Measurements from ENCODE around the gene KRTAP12-1. TPM values are rescaled to one million over a fixed set of nuclear protein-coding genes. Genes with fewer than 3 reads are reported as not detected.

KRTAP12-1 gene
- total RNA-seq, 1 experiment from 2014 or later, result 0.80 TPM

DNA sequence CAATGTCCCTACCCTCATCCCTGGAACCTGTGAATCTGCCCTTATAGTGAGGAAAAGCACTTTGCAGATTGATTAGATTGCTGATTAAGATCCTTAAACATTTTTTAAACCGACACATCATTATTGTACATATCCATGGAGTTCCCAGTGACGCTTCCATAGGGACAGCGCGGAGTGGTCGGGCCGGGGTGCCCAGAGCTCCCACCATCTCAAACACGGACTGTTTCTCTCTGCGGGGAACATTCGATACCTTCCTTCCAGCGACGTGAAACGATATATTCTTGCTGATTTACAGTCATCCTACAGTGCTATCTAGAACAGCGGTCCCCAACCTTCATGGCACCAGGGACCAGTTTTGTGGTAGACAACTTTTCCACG lies 19.0 kb upstream of the KRTAP12-1 start:
- H3K27ac ChIP-seq (ENCODE audit: low read depth, low read length, poor library complexity, severe bottlenecking), result no peak overlapping the region
- intact Hi-C loops (cut with micrococcal nuclease; ENCODE audit: unreplicated experiment), result no loop called here
- POLR2A ChIA-PET (ENCODE audit: low non-redundant PET), result no interaction called here
- CTCF ChIA-PET, result interaction anchor here (0.8 kb wide), 1 partner anchor 10 kb away, joined by 3 read pairs; the partner anchor contains the start of gene TSPEAR
- DNase-seq (ENCODE audit: low spot score), result no peak
- H3K4me1 ChIP-seq (ENCODE audit: insufficient read depth, low read length, poor library complexity, severe bottlenecking), result no peaks in the 10 kb centered on the region
- H3K36me3 ChIP-seq (ENCODE audit: insufficient read depth, low read length, poor library complexity, severe bottlenecking), result no peaks in the 10 kb centered on the region
- no TSS peak for BruUV-seq (replicated peaks)
- no peaks in the 10 kb centered on the region for H3K9me3 ChIP-seq (ENCODE audit: low read depth, low read length, poor library complexity, severe bottlenecking)
- no peak overlapping the region for H3K4me3 ChIP-seq (ENCODE audit: low read depth, low read length, poor library complexity, severe bottlenecking)
- no peaks in the 10 kb centered on the region for H3K27me3 ChIP-seq (replicated peaks; ENCODE audit: insufficient read depth, low read depth, low read length, poor library complexity)
- no peak for TF ChIP-seq EZH2 (IDR thresholded peaks at IDR 0.05; ENCODE audit: borderline replicate concordance, low read depth, low read length, poor library complexity, severe bottlenecking)
- TF ChIP-seq, protein P1, sequence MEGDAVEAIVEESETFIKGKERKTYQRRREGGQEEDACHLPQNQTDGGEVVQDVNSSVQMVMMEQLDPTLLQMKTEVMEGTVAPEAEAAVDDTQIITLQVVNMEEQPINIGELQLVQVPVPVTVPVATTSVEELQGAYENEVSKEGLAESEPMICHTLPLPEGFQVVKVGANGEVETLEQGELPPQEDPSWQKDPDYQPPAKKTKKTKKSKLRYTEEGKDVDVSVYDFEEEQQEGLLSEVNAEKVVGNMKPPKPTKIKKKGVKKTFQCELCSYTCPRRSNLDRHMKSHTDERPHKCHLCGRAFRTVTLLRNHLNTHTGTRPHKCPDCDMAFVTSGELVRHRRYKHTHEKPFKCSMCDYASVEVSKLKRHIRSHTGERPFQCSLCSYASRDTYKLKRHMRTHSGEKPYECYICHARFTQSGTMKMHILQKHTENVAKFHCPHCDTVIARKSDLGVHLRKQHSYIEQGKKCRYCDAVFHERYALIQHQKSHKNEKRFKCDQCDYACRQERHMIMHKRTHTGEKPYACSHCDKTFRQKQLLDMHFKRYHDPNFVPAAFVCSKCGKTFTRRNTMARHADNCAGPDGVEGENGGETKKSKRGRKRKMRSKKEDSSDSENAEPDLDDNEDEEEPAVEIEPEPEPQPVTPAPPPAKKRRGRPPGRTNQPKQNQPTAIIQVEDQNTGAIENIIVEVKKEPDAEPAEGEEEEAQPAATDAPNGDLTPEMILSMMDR (conservative IDR thresholded peaks at IDR 0.05; ENCODE audit: low read depth, low read length), result no peak

DNA sequence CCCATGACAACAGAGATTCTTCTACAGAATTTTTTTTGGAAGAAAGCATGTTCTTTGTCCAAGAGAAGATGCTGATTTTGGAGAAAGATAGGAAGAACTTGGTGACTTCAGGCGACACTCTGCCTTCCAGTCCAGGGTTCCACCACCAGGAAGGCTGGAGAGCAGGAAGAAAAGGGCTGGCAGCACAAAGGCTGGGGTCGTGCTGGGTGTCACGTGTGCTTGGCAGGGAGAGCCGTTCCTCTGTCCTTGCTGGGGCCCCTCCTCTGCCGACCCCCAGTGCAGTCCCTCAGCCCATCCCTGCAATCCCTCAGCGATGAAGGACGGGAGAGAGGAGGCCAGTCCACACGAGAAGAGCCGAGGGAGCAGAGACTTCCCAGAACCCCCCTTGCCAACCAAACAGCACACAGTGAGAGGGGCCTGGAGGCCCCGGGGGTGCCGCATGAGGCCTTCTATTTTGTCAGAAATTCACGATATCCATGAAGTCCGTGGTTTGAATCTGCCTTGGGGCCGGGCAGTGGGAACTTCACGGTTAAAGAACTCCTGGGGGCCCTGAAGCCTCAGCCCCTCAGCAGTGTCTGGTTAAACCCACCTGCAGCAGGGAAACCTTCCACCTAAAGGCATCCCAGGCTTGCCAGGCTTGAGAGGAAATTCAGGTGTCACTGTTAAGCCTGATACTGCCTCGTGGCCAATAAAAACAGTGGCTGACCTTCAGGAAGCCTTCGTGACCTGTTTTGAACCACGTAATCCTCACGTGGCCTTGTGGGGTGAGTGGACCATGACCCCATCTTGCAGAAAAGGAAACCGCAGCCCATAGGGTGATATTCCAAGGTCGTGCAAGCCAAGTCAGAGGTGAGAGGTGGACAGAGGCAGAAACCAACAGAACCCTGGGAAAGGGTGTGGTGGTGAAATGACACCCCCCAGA lies 18.4 kb upstream of the KRTAP12-1 start:
- no peaks in the 10 kb centered on the region for H3K36me3 ChIP-seq (ENCODE audit: insufficient read depth, low read length, poor library complexity, severe bottlenecking)
- H3K4me3 ChIP-seq (ENCODE audit: low read depth, low read length, poor library complexity, severe bottlenecking), result no peak overlapping the region
- no peak for TF ChIP-seq EZH2 (IDR thresholded peaks at IDR 0.05; ENCODE audit: borderline replicate concordance, low read depth, low read length, poor library complexity, severe bottlenecking)
- TF ChIP-seq, protein P1 (conservative IDR thresholded peaks at IDR 0.05; ENCODE audit: low read depth, low read length), result no peak
- CTCF ChIA-PET, result no interaction called here
- DNase-seq (ENCODE audit: low spot score), result no peak
- intact Hi-C loops (cut with micrococcal nuclease; ENCODE audit: unreplicated experiment), result no loop called here
- no TSS peak for BruUV-seq (replicated peaks)
- no peaks in the 10 kb centered on the region for H3K27me3 ChIP-seq (replicated peaks; ENCODE audit: insufficient read depth, low read depth, low read length, poor library complexity)
- H3K9me3 ChIP-seq (ENCODE audit: low read depth, low read length, poor library complexity, severe bottlenecking), result no peaks in the 10 kb centered on the region
- H3K27ac ChIP-seq (ENCODE audit: low read depth, low read length, poor library complexity, severe bottlenecking), result no peak overlapping the region
- no peaks in the 10 kb centered on the region for H3K4me1 ChIP-seq (ENCODE audit: insufficient read depth, low read length, poor library complexity, severe bottlenecking)
- POLR2A ChIA-PET (ENCODE audit: low non-redundant PET), result no interaction called here

DNA sequence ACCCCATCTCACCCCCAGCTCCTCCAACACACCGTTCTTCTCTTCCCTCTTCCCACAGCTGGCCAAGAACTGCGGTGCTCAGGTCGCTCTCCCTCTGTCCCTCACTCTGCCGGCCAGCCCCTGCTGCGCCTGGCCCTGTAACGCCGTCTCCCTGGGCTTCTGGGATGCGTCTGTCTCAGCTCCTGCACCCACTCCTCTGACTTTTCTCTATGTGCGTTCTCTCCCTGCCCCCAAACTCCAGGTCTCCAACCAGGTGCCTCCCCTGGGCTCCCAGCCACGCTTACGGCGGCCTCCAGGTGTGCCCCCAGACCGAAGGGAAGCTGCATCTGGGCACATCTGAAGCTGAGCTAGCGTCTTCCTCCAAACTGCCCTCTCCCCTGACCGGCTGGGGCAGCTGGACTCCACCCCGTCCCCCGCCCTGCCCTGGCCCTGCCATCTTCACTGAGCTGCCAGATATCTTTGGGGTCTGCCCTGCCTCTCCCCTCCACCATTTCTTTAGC lies 17.6 kb upstream of the KRTAP12-1 start:
- Histone ChIP-seq H3K4me3 (ENCODE audit: low read depth, low read length, poor library complexity, severe bottlenecking) (no peak overlapping the region), H3K9me3 (ENCODE audit: low read depth, low read length, poor library complexity, severe bottlenecking) (no peaks in the 10 kb centered on the region), H3K27ac (ENCODE audit: low read depth, low read length, poor library complexity, severe bottlenecking) (no peak overlapping the region), H3K27me3 (replicated peaks; ENCODE audit: insufficient read depth, low read depth, low read length, poor library complexity) (no peaks in the 10 kb centered on the region), H3K36me3 (ENCODE audit: insufficient read depth, low read length, poor library complexity, severe bottlenecking) (no peaks in the 10 kb centered on the region), H3K4me1 (ENCODE audit: insufficient read depth, low read length, poor library complexity, severe bottlenecking) (no peaks in the 10 kb centered on the region)
- intact Hi-C loops (cut with micrococcal nuclease; ENCODE audit: unreplicated experiment), result no loop called here
- ChIA-PET CTCF (interaction anchor here (0.7 kb wide), 1 partner anchor 25 kb away, joined by 4 read pairs; no protein-coding TSS in a partner anchor), POLR2A (ENCODE audit: low non-redundant PET) (no interaction called here)
- BruUV-seq (replicated peaks), result no TSS peak
- DNase-seq (ENCODE audit: low spot score), result no peak
- TF ChIP-seq, protein P1 (conservative IDR thresholded peaks at IDR 0.05; ENCODE audit: low read depth, low read length), result no peak
- no peak for TF ChIP-seq EZH2 (IDR thresholded peaks at IDR 0.05; ENCODE audit: borderline replicate concordance, low read depth, low read length, poor library complexity, severe bottlenecking)
